Astrocyte (in vitro differentiated cells and primary cell): ENCODE data around the gene AAMDC.

Experiments used
- CTCF ChIP-seq: IDR thresholded peaks from 2 replicates; pipeline ENCODE4 v1.5.1; 2011; ENCODE audit warnings: low read depth, mild to moderate bottlenecking, inconsistent platforms, low read length, moderate library complexity; ENCODE audit not compliant: insufficient read depth
- EZH2 ChIP-seq: IDR thresholded peaks from 2 replicates; pipeline ENCODE4 v1.6.1; 2012; ENCODE audit warnings: mild to moderate bottlenecking, low read length, inconsistent platforms; ENCODE audit not compliant: insufficient read depth

GRCh38 chr11:77882396-77882795 lies 61.5 kb downstream of the AAMDC start:
- TF ChIP-seq EZH2 (no peak), CTCF (no peak)
